Neural progenitor cell (in vitro differentiated cells): ENCODE data around the gene TSPAN5.

Experiments used
- EZH2 ChIP-seq: fragments of 200-600 bp; sonication (generic); IDR thresholded peaks from 2 replicates; pipeline ENCODE4 v1.6.1; 2017; ENCODE audit warnings: antibody characterized with exemption, mild to moderate bottlenecking, moderate library complexity
- EZH2phosphoT487 ChIP-seq: fragments of 200-600 bp; sonication (generic); IDR thresholded peaks from 2 replicates; pipeline ENCODE4 v1.6.1; 2017; ENCODE audit warnings: antibody characterized with exemption
- TF ChIP-seq, protein P1 (sequence below): fragments of 200-600 bp; sonication (generic); IDR thresholded peaks from 2 replicates; pipeline ENCODE4 v1.5.1; 2017; ENCODE audit warnings: antibody characterized with exemption, mild to moderate bottlenecking

DNA sequence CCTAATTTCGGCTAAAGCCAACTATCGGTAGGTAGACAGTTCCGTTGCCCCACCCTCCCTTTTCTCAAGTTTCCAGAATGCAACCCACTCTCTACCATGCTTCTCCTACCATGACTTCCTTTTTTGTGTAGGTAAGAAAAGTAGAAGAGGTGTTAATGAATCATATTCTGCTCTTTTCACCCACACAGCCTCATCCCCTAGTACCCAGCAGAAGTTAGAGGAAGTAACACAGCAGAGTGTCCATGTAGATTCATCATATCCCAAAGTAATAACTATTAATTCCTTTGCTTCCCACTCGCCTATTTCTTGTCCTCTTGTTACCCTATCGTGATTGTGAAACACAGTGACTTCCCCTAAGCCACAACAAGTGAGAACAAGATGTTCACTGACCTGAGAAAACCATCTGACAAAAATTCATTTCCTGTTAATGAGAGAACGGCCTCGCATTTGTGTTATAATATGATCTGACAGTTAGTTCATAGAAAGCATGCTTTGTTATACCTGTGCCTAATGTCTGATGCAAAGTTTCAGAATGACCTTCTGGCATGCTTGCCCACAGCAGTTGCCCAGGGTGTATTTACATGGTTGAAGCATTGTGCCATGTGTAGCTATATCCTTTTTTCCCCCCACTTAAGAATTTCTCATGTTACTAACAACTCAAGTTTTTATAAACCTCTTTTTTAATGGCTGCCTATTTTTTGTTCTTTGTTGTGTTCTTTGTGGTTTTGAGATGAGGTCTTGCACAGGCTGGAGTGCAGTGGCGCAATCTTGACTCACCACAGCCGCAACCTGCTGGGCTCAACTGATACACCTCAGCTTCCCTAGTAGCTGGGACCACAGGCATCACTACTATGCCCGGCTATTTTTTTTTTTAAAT lies 211.7 kb downstream of the TSPAN5 start:
- TF ChIP-seq, protein P1, sequence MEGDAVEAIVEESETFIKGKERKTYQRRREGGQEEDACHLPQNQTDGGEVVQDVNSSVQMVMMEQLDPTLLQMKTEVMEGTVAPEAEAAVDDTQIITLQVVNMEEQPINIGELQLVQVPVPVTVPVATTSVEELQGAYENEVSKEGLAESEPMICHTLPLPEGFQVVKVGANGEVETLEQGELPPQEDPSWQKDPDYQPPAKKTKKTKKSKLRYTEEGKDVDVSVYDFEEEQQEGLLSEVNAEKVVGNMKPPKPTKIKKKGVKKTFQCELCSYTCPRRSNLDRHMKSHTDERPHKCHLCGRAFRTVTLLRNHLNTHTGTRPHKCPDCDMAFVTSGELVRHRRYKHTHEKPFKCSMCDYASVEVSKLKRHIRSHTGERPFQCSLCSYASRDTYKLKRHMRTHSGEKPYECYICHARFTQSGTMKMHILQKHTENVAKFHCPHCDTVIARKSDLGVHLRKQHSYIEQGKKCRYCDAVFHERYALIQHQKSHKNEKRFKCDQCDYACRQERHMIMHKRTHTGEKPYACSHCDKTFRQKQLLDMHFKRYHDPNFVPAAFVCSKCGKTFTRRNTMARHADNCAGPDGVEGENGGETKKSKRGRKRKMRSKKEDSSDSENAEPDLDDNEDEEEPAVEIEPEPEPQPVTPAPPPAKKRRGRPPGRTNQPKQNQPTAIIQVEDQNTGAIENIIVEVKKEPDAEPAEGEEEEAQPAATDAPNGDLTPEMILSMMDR = no peak
- TF ChIP-seq EZH2 (no peak), EZH2phosphoT487 (no peak)
